A204.1 (cell line): ENCODE measurements around the gene GRPEL2.

Experiments used
- FAIRE-seq: peaks from 2 replicates; lab custom pipeline; 2012; peaks lifted over from hg19 to GRCh38; lab: Jason Lieb, UNC

The GRPEL2 gene

DNA sequence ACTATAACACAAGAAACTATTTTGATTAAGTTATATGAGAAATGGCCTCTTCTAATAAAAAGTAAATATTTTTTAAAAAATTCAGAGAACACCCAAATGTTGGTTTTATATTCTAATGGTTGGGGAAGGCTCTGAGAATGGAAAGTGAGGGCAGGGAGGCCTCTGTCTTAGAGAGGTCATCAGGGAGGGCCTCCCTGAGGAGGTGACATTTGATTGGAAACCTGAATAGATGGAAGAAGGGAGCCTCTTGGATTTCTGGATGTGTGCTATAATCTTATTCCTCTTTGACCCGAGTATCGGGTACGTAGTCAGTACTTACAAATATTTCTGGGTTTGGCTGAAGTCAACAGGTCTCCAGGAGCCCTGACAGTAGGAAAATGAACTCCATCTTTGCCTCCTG, 26.1 kb upstream of the GRPEL2 start:
- no peak for FAIRE-seq

- FAIRE-seq, result no peak
Observed at GRCh38 chr5:149320791-149321330, 24.4 kb upstream of the GRPEL2 start.

DNA sequence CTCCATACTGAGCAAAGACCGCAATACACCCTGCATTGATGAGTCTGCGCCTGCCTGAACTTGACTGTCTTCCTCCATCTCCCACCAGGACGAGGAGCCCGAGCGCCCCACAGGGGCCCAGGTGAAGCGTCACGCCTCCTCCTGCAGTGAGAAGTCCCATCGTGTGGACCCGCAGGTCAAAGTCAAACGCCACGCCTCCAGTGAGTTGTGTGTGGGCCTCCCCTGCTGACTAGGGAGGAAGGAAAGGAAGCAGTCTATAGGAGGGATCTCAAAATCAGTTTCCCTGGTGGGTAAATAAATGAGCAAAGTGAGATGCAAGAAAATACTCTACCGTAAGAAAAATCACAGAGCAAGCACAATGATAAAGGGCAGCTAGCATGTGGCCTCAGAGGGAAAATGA, 22.8 kb upstream of the GRPEL2 start:
- FAIRE-seq, result no peak

DNA sequence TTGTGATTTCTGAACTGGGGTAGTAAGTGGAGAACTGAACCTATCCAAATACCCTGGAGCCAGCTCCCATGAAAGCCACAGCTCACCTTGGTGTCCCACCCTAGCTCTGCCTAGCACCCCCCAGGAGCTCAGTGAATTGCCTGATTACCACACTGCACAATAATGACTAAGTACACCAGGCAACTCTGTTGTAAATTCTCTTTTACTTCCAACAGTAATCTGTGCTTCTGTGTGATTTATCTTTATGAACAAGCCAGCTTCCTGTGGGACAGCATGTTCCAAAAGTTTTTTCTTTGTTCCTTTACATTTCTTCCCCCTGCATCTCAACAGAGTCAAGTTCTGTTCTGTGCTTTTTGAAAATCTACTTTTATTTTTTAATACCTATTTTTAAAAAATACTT, 22.1 kb upstream of the GRPEL2 start:
- FAIRE-seq, result no peak

DNA sequence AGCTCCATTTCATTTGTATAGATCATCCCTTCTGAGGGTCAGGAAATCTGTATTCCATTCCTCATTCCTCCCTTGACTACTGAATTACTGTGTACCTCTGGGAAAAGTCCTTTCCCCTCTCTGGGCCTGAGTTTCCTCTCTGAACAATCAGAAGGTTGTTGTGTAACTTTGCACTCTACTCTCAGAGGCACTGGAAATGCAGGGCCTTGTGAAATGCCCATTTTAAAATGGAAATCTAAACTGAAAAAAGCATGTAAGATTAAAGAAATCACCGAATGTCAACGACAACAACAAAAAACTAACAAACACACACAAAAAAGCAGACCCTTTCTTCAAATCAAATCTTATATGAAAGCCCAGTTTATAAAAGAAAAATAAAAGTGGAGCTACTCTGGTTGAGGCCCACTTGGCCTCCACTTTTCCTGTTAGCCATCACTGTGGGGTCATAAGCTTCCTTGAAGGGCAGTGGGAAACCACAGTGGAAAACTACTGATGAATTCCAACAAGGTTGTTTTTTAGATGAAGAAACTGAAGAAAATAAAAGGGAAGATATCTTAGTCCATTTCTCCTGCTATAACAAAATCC, 21.6 kb upstream of the GRPEL2 start:
- no peak for FAIRE-seq

- FAIRE-seq, result no peak
Observed at GRCh38 chr5:149324641-149325040, 20.7 kb upstream of the GRPEL2 start.

GRCh38 chr5:149325166-149325735, 20.0 kb upstream of the GRPEL2 start:
- FAIRE-seq, result no peak

DNA sequence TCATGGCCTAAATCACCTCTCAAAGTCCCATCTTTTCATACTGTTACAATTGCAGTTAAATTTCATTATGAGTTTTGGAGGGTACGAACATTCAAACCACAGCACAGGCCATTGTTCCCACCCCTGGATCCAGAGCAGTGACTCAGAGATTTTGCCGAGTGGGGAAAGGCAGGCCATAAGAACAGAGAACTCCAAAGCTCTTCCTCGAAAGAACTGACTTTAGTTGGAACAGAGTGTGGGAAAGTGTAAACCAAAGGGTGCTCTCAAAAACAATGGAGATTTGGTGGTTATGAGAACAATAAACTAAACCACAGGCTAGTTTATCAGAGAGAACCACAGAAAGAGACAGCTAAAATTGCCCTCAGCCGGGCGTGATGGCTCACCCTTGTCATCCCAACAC, 19.4 kb upstream of the GRPEL2 start:
- no peak for FAIRE-seq

DNA sequence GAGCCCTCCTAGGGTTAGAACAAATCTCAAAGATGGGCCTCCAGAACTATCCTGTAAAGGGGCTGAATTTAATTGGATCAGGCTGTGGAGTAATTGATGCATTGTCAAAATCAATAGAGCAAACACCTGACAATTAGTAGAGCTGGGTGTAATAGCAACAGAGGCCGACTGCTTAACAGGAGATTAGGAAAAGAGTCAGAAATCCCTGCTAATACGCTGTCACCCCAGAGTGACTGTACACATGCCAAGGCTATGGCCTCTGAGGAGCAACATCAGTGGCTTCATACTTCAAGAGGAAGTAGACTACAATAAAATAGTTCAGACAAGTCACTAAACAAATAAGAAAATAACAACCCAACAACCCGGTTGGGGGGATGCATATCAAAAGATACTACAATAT, 18.7 kb upstream of the GRPEL2 start:
- no peak for FAIRE-seq

DNA sequence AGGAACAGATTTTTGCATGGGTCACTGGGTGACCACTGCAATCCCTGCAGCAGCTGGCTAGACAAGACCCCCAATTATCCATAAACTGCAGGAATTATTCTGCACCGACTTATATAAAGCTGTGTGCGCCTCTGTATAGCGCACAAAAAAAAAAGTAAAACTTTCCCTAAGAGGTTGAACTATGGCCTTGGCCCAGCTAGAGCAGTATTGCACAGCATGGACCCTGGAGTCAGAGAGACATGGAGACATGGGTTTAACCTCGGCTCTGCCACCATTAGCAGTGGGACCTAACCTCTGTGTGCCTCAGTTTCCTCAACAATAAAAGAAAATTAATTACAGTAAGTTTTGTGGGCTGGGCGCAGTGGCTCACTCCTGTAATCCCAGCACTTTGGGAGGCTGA, 17.1 kb upstream of the GRPEL2 start:
- FAIRE-seq, result no peak

DNA sequence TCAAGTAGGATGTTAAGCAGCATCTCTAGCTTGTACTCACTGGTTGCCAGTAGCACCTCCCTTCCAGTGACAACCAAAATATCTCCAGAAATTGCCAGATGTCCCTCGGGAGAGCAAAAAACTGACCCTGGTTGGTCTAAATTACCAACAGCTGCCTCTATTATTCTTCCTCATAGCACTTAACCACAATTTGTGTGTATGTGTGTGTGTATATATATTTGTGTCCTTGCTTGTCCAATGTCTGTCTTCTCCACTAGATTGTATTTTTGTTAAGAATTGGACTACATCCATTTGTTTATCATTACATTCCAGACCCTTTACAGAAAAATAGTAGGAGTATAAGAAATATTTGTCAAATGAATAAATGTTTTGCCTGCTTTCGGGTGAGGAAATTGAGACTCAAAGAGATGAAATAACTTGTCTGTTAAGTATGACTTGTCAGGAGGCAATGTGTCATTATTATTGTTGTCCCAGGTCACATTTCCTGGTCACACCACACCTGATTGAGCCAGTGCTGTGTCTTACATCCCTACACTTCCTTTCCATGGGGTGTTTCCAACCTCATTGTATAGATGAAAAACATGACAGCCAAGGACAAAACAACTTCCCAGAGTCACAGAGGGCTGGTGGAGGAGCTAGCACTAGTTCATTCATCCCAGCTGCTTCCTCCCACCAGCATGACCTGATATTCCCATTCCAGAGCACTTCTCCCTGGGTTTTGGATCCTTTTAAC, 11.4 kb upstream of the GRPEL2 start:
- FAIRE-seq, result no peak

DNA sequence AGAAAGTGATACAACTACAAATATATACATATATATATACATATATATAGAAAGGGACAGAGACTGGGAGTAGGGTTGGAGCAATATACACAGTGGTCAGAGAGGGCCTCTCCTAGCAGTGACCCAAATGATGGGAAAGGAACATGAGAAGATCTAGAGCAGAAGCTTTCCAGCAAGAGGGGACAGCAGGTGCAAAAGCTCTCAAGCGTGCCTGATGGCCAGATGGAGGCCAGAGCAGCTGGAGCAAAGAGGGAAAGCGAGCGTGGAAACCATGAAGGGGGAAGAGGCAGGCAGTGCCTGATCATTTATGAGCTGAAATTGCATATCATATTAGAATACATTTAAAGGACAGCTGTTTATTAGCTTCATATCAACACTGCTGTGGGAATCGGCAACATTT, 7.6 kb upstream of the GRPEL2 start:
- no peak for FAIRE-seq

DNA sequence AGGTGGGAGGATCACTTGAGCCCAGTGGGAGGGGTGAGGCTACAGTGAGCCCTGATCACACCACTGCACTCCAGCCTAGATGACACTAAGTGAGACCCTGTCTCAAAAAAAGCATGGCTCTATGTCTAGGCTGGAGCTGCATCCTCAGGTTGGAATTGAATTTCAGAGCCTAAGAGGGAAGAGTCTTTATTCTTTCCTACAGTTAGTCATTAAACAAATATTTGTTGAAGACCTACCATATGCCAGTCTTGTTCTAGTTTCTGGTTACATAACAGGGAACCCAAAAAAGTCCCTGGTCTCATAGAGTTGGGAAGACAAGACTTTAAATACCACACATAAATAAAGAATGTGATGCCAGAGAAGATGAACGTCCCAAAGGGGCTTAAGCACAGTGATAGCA, 6.9 kb upstream of the GRPEL2 start:
- no peak for FAIRE-seq

DNA sequence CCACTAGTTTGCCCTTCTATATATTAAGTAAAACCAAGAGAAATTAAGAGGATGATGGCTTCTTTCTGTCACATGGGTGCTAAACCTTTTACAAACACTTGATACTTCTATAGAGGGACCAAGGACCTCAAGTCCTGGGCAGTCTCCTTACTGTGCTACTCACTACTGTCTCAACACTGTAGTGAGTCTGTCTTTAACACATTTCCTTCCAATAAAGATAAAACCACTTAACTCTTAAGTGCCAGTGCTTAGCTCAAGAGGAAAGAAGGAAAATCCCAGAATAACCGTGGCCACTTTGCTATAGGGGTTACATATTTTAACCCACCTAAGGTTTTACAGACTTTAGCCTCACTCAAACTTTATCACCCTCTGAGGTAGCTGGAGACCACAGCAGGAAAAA, 4.4 kb upstream of the GRPEL2 start:
- no peak for FAIRE-seq

DNA sequence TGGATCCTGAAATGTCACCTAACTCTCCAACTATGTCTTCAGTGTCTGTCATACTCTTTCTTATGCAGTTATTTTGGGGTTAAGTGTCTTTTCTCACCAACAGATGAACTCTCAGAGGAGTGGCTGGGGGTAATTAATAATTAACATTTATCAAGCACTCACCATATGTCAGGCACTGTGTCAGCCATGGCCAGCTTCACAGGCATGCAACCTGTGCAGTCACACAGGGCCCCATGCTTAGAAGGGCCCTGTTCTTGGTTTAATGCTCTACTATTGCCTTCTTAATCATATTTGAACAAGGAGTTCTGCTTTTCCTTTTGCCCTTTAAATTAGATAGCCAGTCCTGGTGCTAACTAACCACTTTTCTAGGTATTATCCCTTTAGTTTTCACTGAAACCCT, 3.4 kb upstream of the GRPEL2 start:
- no peak for FAIRE-seq

DNA sequence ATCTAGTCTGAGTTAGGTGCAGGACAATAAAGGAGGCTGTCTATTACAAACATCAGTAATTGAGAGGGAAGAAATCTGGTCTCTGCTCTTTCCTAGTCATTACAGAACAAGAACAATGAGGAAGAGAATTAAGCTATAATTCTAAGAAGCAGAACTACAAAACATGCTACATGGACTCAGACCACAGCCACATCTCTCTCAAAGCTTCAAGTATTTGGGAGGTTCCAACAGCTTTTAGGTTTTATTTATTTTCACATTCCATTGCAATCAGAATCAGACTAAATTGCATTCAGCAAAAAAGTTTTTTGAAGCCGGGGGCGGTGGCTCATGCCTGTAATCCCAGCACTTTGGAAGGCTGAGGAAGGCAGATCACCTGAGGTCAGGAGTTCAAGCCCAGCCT, 1.1 kb upstream of the GRPEL2 start:
- no peak for FAIRE-seq

GRCh38 chr5:149345892-149346222, 558 bp downstream of the GRPEL2 start:
- FAIRE-seq, result no peak

DNA sequence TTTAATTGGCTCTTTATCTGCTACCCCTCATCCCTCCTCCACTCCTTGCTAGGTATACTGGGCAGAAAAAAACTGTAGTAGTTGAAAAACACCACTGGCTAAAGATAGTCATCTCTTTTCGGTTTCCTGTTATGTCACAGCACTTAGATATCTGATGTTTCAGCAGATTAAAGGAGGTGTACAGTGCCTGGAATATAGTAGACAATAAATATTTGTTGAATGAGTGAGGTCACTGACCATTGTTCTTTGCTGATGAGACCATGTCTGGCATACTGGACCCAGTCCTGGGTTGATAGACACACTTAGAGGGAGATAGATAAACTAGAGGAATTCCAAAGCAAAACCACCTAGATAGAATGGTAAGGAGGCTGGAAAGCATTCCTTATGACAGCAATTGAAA, 3.2 kb downstream of the GRPEL2 start:
- FAIRE-seq, result no peak

DNA sequence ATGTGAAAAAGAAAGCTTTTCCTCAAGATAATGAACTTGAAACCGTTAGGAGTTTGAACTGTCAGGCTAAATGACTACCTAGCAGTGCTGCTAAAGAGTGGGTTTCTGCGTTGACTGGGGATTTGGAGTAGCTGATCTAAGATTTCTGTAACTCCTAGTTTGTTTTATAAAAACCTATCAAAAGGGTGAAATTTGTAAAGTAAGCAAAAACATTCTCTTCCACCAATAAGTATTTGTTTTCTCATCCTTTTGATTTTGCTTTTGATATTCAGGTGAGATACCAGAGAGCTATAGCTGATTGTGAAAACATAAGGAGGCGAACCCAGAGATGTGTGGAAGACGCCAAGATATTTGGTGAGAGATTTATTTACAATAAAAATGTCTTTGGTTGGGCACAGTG, 4.1 kb downstream of the GRPEL2 start:
- FAIRE-seq, result no peak

DNA sequence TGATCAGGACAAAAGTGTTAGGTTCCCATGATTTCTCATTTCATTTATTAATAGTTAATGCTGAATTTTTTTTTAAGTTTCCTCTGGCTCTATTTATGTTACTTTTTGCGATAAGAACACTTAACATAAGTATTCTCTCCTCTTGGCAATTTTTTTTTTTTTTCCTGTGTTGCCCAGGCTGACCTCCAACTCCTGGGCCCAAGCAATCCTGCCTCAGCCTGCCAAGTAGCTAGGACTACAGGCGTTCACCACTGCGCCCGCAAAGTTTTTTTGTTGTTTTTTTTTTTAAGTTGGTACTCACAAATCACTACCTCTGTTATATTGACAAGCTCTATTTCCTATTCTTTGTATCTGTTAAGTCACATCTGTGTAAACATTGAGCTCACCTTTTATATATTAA, 6.9 kb downstream of the GRPEL2 start:
- FAIRE-seq, result no peak

DNA sequence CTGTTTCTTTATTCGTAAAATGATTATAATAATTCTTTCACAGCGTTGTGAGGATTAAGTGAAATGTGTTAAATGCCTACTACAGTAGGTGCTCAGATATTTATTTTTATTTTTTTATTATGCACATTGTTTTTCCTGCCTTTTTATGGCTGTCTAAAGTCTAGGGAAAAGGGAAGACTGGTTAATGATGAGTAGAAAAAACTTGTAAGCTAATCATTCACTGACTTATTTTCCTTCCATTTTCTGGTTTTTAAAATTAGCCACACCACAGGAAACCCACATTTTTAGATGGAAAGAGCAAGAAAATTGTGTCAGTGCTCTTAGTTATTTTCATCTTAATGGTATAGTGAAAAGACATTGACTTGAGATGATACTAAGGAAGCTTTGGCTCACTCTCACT, 8.6 kb downstream of the GRPEL2 start:
- no peak for FAIRE-seq

DNA sequence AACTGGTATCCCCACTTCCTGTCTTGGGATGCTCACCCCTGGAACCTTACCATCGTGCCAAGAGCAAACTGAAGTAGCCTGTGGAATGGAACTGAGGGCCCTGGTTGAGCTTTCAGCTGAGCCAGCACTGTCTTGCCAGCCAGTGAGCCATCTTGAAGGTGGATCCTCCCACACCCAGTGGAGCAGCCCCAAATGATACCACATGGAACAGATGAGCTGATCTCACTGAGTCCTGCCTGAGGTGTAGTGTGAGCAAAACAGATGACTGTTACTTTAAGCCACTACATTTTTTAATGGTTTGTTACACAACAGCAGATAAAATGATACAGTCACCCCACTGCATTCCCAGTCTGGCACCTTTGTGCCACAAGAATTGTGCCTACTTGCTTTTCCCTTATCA, 10.4 kb downstream of the GRPEL2 start:
- no peak for FAIRE-seq

DNA sequence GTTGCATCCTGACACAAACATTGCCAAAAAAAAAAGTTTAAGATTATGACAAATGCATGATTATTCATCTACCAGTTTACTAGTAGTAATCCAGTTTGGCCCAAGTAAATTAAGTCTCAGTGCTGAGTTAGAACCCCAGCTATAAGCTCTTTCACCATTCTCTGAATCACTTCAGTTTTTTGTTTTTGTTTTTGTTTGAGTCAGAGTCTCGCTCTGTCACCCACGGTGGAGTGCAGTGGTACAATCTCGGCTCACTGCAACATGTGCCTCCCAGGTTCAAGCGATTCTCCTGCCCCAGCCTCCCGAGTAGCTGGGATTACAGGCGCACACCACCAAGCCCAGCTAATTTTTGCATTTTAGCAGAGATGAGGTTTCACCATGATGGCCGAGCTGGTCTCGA, 11.1 kb downstream of the GRPEL2 start:
- no peak for FAIRE-seq
